Activated naive CD8-positive, alpha-beta T cell treated with anti-CD3 and anti-CD28 coated beads, Interleukin-2, amount 50 U/mL, for 24 hours (primary cell): Measurements from ENCODE around the gene PPP1R9A.

Experiments used
- ATAC-seq: fragments of 150-1000 bp; cut with Tn5 transposase; one replicate; pipeline ENCODE4 v1.10.0; 2021
- DNase-seq: peaks from one replicate; pipeline ENCODE4 v3.0.0; 2021
- H3K27ac Mint-ChIP-seq: one replicate; pipeline ENCODE4 v1.8.0; 2021; ENCODE audit warnings: mild to moderate bottlenecking, mixed read lengths
- H3K27me3 Mint-ChIP-seq: one replicate; pipeline ENCODE4 v1.8.0; 2021; ENCODE audit warnings: mixed read lengths
- H3K36me3 Mint-ChIP-seq: one replicate; pipeline ENCODE4 v1.8.0; 2021; ENCODE audit warnings: low read depth, mixed read lengths
- H3K4me1 Mint-ChIP-seq: one replicate; pipeline ENCODE4 v1.8.0; 2021; ENCODE audit warnings: mixed read lengths
- H3K4me3 Mint-ChIP-seq: one replicate; pipeline ENCODE4 v1.8.0; 2021; ENCODE audit warnings: mild to moderate bottlenecking, moderate library complexity, mixed read lengths
- H3K9me3 Mint-ChIP-seq: one replicate; pipeline ENCODE4 v1.8.0; 2021; ENCODE audit warnings: mixed read lengths

The PPP1R9A gene

GRCh38 chr7:95056107-95056739, 148.8 kb downstream of the PPP1R9A start:
- Mint-ChIP-seq H3K36me3 (no peaks in the 10 kb centered on the region), H3K4me3 (no peak overlapping the region), H3K27me3 (no peaks in the 10 kb centered on the region), H3K9me3 (no peaks in the 10 kb centered on the region), H3K27ac (no peak overlapping the region), H3K4me1 (no peaks in the 10 kb centered on the region)
- ATAC-seq (no peak), DNase-seq (no peak)

GRCh38 chr7:95056901-95057300, 149.5 kb downstream of the PPP1R9A start:
- no peaks in the 10 kb centered on the region for H3K27me3 Mint-ChIP-seq
- DNase-seq (no peak), ATAC-seq (no peak)
- no peaks in the 10 kb centered on the region for H3K4me1 Mint-ChIP-seq
- no peak overlapping the region for H3K4me3 Mint-ChIP-seq
- no peak overlapping the region for H3K27ac Mint-ChIP-seq
- no peaks in the 10 kb centered on the region for H3K9me3 Mint-ChIP-seq
- H3K36me3 Mint-ChIP-seq, result no peaks in the 10 kb centered on the region

- no peak for DNase-seq
- H3K4me3 Mint-ChIP-seq, result no peak overlapping the region
These were observed 152.5 kb downstream of the PPP1R9A start for GRCh38 chr7:95059842-95060313.

GRCh38 chr7:95062901-95063300, 155.5 kb downstream of the PPP1R9A start:
- DNase-seq (no peak), ATAC-seq (no peak)
- Mint-ChIP-seq H3K4me3 (no peak overlapping the region), H3K4me1 (no peaks in the 10 kb centered on the region), H3K36me3 (no peaks in the 10 kb centered on the region), H3K27me3 (no peaks in the 10 kb centered on the region), H3K27ac (no peak overlapping the region), H3K9me3 (no peaks in the 10 kb centered on the region)

More at GRCh38 chr7:95059842-95060313, 152.5 kb downstream of the PPP1R9A start:
- Mint-ChIP-seq H3K9me3 (no peaks in the 10 kb centered on the region), H3K27me3 (no peaks in the 10 kb centered on the region), H3K36me3 (no peaks in the 10 kb centered on the region), H3K27ac (no peak overlapping the region), H3K4me1 (no peaks in the 10 kb centered on the region)
- no peak for ATAC-seq

GRCh38 chr7:95066737-95067530, 159.5 kb downstream of the PPP1R9A start:
- Mint-ChIP-seq H3K27me3 (no peaks in the 10 kb centered on the region), H3K27ac (no peak overlapping the region), H3K4me1 (no peaks in the 10 kb centered on the region), H3K4me3 (no peak overlapping the region), H3K9me3 (no peaks in the 10 kb centered on the region), H3K36me3 (no peaks in the 10 kb centered on the region)
- ATAC-seq (no peak), DNase-seq (no peak)

GRCh38 chr7:95088536-95089215, 181.3 kb downstream of the PPP1R9A start:
- Mint-ChIP-seq H3K36me3 (no peaks in the 10 kb centered on the region), H3K27ac (no peak overlapping the region), H3K4me3 (no peak overlapping the region), H3K9me3 (no peaks in the 10 kb centered on the region), H3K27me3 (no peaks in the 10 kb centered on the region), H3K4me1 (no peaks in the 10 kb centered on the region)
- ATAC-seq, result no peak
- DNase-seq, result no peak

- no peak overlapping the region for H3K27ac Mint-ChIP-seq
- H3K4me1 Mint-ChIP-seq, result no peaks in the 10 kb centered on the region
- no peaks in the 10 kb centered on the region for H3K9me3 Mint-ChIP-seq
- no peaks in the 10 kb centered on the region for H3K36me3 Mint-ChIP-seq
- no peak overlapping the region for H3K4me3 Mint-ChIP-seq
- no peaks in the 10 kb centered on the region for H3K27me3 Mint-ChIP-seq
- no peak for DNase-seq
- no peak for ATAC-seq
These were observed 182.3 kb downstream of the PPP1R9A start for GRCh38 chr7:95089414-95090315.

GRCh38 chr7:95092324-95092723, 184.9 kb downstream of the PPP1R9A start:
- no peak overlapping the region for H3K27ac Mint-ChIP-seq
- H3K27me3 Mint-ChIP-seq, result no peaks in the 10 kb centered on the region
- no peaks in the 10 kb centered on the region for H3K9me3 Mint-ChIP-seq
- H3K36me3 Mint-ChIP-seq, result no peaks in the 10 kb centered on the region
- ATAC-seq (no peak), DNase-seq (no peak)
- no peaks in the 10 kb centered on the region for H3K4me1 Mint-ChIP-seq
- no peak overlapping the region for H3K4me3 Mint-ChIP-seq

GRCh38 chr7:95095259-95095965, 188.0 kb downstream of the PPP1R9A start:
- no peaks in the 10 kb centered on the region for H3K9me3 Mint-ChIP-seq
- H3K36me3 Mint-ChIP-seq, result no peaks in the 10 kb centered on the region
- H3K4me3 Mint-ChIP-seq, result no peak overlapping the region
- ATAC-seq (no peak), DNase-seq (no peak)
- no peaks in the 10 kb centered on the region for H3K27me3 Mint-ChIP-seq
- no peak overlapping the region for H3K27ac Mint-ChIP-seq
- no peaks in the 10 kb centered on the region for H3K4me1 Mint-ChIP-seq

- Mint-ChIP-seq H3K9me3 (no peaks in the 10 kb centered on the region), H3K27ac (no peak overlapping the region), H3K36me3 (no peaks in the 10 kb centered on the region), H3K27me3 (no peaks in the 10 kb centered on the region), H3K4me1 (no peaks in the 10 kb centered on the region), H3K4me3 (no peak overlapping the region)
- ATAC-seq (no peak), DNase-seq (no peak)
These were observed 188.7 kb downstream of the PPP1R9A start for GRCh38 chr7:95095966-95096540.

GRCh38 chr7:95097291-95097690, 189.9 kb downstream of the PPP1R9A start:
- ATAC-seq (no peak), DNase-seq (no peak)
- Mint-ChIP-seq H3K27me3 (no peaks in the 10 kb centered on the region), H3K4me1 (no peaks in the 10 kb centered on the region), H3K9me3 (no peaks in the 10 kb centered on the region), H3K4me3 (no peak overlapping the region), H3K36me3 (no peaks in the 10 kb centered on the region), H3K27ac (no peak overlapping the region)

GRCh38 chr7:95097851-95098250, 190.5 kb downstream of the PPP1R9A start:
- no peak overlapping the region for H3K4me3 Mint-ChIP-seq
- H3K9me3 Mint-ChIP-seq, result no peaks in the 10 kb centered on the region
- H3K27me3 Mint-ChIP-seq, result no peaks in the 10 kb centered on the region
- no peak for DNase-seq
- no peaks in the 10 kb centered on the region for H3K36me3 Mint-ChIP-seq
- H3K4me1 Mint-ChIP-seq, result no peaks in the 10 kb centered on the region
- no peak overlapping the region for H3K27ac Mint-ChIP-seq
- ATAC-seq, result no peak

GRCh38 chr7:95099106-95099505, 191.7 kb downstream of the PPP1R9A start:
- H3K4me3 Mint-ChIP-seq, result no peak overlapping the region
- H3K4me1 Mint-ChIP-seq, result no peaks in the 10 kb centered on the region
- H3K27me3 Mint-ChIP-seq, result no peaks in the 10 kb centered on the region
- DNase-seq (no peak), ATAC-seq (no peak)
- H3K9me3 Mint-ChIP-seq, result no peaks in the 10 kb centered on the region
- no peak overlapping the region for H3K27ac Mint-ChIP-seq
- no peaks in the 10 kb centered on the region for H3K36me3 Mint-ChIP-seq
